GM21529 (cell line): Measurements from ENCODE around the gene MAL.

Source experiments
- ATAC-seq: cut with Tn5 transposase; IDR thresholded peaks from one replicate; pipeline ENCODE4 v1.9.1; 2021; ENCODE audit not compliant: unreplicated experiment

MAL gene

GRCh38 chr2:95060446-95061118 is 35.1 kb downstream of the MAL start:
- no peak for ATAC-seq

GRCh38 chr2:95061119-95061512 is 35.6 kb downstream of the MAL start:
- ATAC-seq = no peak

GRCh38 chr2:95061601-95062183 is 36.2 kb downstream of the MAL start:
- no peak for ATAC-seq

- ATAC-seq = peak; percentile 13
Observed at GRCh38 chr2:95062242-95063085, 37.0 kb downstream of the MAL start.

GRCh38 chr2:95063086-95063958 is 37.8 kb downstream of the MAL start:
- peak; percentile 81 for ATAC-seq

GRCh38 chr2:95068256-95068655 is 42.7 kb downstream of the MAL start:
- no peak for ATAC-seq

GRCh38 chr2:95069465-95069864 is 44.0 kb downstream of the MAL start:
- no peak for ATAC-seq

GRCh38 chr2:95071856-95072255 is 46.3 kb downstream of the MAL start:
- ATAC-seq = no peak

- no peak for ATAC-seq
Observed at GRCh38 chr2:95072424-95072823, 46.9 kb downstream of the MAL start.

GRCh38 chr2:95073856-95074662 is 48.6 kb downstream of the MAL start:
- ATAC-seq = no peak

- peak; percentile 34 for ATAC-seq
Observed at GRCh38 chr2:95074663-95075439, 49.3 kb downstream of the MAL start.

GRCh38 chr2:95075440-95076132 is 50.1 kb downstream of the MAL start:
- ATAC-seq = no peak

GRCh38 chr2:95076705-95077529 is 51.4 kb downstream of the MAL start:
- ATAC-seq = peak; percentile 70

- ATAC-seq = no peak
Observed at GRCh38 chr2:95077530-95077825, 52.0 kb downstream of the MAL start.

GRCh38 chr2:95077861-95078603 is 52.5 kb downstream of the MAL start:
- ATAC-seq = no peak

GRCh38 chr2:95079199-95079683 is 53.7 kb downstream of the MAL start:
- ATAC-seq = no peak

- no peak for ATAC-seq
Observed at GRCh38 chr2:95082477-95082876, 57.0 kb downstream of the MAL start.
